Measurements from ENCODE around the gene NFYC. TPM values are rescaled to one million over a fixed set of nuclear protein-coding genes. Genes with fewer than 3 reads are reported as not detected.

NFYC gene
- total and polyA plus RNA-seq, 9 donors, result 35.7 to 66.4 (median 57.8) TPM

DNA sequence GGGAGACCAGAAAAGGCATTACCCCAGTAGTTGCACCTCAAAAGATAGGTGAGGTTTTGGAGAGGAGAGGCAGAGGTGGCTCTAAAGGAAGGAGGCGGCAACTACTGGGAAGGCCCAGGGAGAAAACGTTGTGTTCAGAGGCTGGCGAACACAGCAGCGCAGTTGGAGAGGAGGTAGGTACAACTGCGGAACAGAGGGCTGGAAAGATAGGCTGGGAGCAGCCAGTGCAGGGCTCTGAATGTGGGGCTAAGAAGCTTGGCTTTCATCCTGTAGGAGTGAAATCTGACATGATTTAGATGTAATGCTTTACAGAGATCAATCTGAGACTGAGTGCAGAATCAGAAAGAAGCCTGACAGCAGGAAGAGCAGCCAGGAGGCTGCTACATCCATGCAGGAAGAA, 39.0 kb upstream of the NFYC start:
- WGBS (ENCODE audit: insufficient coverage), result 85% methylated on average over 5 of the region's 5 CpGs
- Histone ChIP-seq H3K4me1 (ENCODE audit: control insufficient read depth, insufficient read depth, low read length) (no peaks in the 10 kb centered on the region), H3K27me3 (ENCODE audit: control insufficient read depth, insufficient read depth, low read length) (peaks cover 23% of the 10 kb centered on the region), H3K27ac (ENCODE audit: low read length) (no peak overlapping the region), H3K4me3 (ENCODE audit: low read length) (no peak overlapping the region), H3K9me3 (replicated peaks; ENCODE audit: control insufficient read depth, low read depth, low read length) (no peaks in the 10 kb centered on the region), H3K36me3 (ENCODE audit: control insufficient read depth, insufficient read depth, low read length) (no peaks in the 10 kb centered on the region)
- DNase-seq, result no peak

DNA sequence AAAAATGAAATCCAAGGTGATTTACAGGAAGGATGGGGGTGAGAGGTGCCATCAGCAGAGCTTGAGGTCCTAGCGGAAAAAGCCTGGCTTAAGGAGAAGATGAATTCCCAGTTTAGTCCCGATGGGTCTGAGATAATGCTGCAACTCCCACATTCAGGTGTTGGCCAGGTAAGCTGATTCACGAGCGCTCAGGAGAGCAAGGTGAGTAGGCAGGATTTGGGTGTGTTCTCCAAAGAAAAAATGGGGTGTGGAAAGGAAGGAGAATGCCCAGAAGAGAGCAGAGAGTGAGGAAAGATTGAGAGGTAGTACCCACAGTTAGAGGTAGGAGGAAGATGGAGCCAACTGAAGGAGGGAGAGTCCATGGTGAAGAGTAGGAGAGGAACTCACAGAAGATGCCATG, 38.5 kb upstream of the NFYC start:
- no peaks in the 10 kb centered on the region for H3K4me1 ChIP-seq (ENCODE audit: control insufficient read depth, insufficient read depth, low read length)
- no peaks in the 10 kb centered on the region for H3K36me3 ChIP-seq (ENCODE audit: control insufficient read depth, insufficient read depth, low read length)
- H3K4me3 ChIP-seq (ENCODE audit: low read length), result no peak overlapping the region
- WGBS (ENCODE audit: insufficient coverage), result 93% methylated on average over 4 of the region's 4 CpGs
- peaks cover 23% of the 10 kb centered on the region for H3K27me3 ChIP-seq (ENCODE audit: control insufficient read depth, insufficient read depth, low read length)
- H3K27ac ChIP-seq (ENCODE audit: low read length), result no peak overlapping the region
- no peaks in the 10 kb centered on the region for H3K9me3 ChIP-seq (replicated peaks; ENCODE audit: control insufficient read depth, low read depth, low read length)
- DNase-seq, result no peak

DNA sequence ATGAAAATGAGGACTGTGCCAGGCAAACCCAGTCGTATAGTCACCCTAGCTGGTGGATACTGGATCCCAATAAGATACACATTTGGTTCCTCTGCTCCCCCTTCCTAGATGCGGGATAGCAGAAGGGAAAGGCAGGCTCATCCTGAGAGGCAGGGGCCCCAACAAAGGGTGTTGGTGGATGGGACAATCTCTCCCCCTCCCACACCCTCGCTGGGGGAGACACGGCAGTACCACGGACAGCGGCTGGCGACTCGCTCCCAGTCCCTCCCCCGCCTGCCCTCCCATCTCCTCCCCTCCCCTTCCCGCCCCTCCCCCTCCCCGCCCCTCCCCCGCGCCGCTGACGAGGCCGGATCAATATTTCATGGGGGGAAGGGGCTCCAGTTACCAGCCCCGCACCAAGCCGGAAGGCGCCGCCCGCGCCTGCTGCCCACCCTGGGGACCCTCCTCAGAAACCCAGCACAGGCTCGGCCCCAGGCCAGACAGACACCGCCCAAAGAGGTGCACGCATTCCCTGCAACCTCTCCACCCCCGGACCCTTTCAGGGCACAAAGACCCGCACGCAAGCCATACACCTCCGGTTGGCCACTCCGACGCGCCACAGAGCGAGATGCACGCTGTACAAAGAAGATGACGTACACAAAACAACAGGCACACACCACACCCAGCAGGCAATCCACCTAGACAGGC, 37.5 kb upstream of the NFYC start:
- peaks cover 23% of the 10 kb centered on the region for H3K27me3 ChIP-seq (ENCODE audit: control insufficient read depth, insufficient read depth, low read length)
- H3K9me3 ChIP-seq (replicated peaks; ENCODE audit: control insufficient read depth, low read depth, low read length), result no peaks in the 10 kb centered on the region
- H3K4me1 ChIP-seq (ENCODE audit: control insufficient read depth, insufficient read depth, low read length), result no peaks in the 10 kb centered on the region
- H3K4me3 ChIP-seq (ENCODE audit: low read length), result no peak overlapping the region
- no peaks in the 10 kb centered on the region for H3K36me3 ChIP-seq (ENCODE audit: control insufficient read depth, insufficient read depth, low read length)
- 6% methylated on average over 19 of the region's 35 CpGs for WGBS (ENCODE audit: insufficient coverage)
- H3K27ac ChIP-seq (ENCODE audit: low read length), result no peak overlapping the region
- peak; percentile 14 for DNase-seq

- Histone ChIP-seq H3K27ac (ENCODE audit: low read length) (no peak overlapping the region), H3K9me3 (replicated peaks; ENCODE audit: control insufficient read depth, low read depth, low read length) (no peaks in the 10 kb centered on the region), H3K4me3 (ENCODE audit: low read length) (no peak overlapping the region), H3K4me1 (ENCODE audit: control insufficient read depth, insufficient read depth, low read length) (no peaks in the 10 kb centered on the region), H3K36me3 (ENCODE audit: control insufficient read depth, insufficient read depth, low read length) (no peaks in the 10 kb centered on the region), H3K27me3 (ENCODE audit: control insufficient read depth, insufficient read depth, low read length) (peaks cover 26% of the 10 kb centered on the region)
- no CpG with 5 or more reads among the region's 7 CpGs for WGBS (ENCODE audit: insufficient coverage)
- no peak for DNase-seq
Measured at GRCh38 chr1:40657046-40657445, 34.5 kb upstream of the NFYC start.

DNA sequence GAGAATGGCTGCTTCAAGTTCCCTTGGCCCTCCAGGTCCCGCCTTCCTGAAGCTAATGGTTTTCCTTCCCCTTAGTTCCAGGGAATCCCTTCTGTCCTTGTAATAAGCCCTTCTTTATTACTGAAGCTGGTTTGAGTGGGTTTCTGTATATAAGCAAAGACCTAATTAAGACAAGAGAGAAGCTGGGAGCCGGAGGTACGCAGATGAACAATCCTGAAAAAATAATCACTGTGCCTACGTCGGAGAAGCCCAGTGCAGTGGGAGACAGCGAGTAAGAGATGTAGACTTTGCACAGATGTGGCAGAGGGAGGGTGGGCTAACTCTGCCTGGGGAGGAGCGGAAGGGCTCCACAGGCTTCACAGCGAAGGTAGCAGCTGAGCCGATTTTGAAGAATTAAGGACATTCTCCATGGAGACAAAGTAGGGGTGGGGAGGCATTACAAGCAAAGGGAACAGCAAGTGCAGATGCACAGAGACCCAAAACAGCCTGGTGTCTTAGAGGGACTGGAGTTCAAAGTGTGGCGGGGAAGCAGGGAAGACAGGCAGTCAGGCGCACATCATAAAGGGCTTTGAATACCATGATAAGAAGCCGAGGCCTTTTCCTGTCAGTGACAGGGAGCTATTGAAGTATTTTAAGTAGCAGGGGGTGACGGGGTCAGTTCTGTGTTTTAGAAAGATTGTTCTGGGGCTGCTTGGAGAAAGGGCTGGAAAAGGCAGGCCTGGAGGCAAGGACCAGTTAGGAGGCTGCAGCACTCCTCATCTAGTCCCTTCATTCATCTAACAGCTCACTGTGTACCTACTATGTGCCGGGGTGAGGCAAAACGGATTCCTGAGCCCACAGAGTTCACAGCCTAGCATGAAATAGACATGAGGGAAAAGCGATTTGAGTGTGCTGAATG, 32.5 kb upstream of the NFYC start:
- H3K4me3 ChIP-seq (ENCODE audit: low read length), result no peak overlapping the region
- WGBS (ENCODE audit: insufficient coverage), result 36% methylated on average over 12 of the region's 16 CpGs
- H3K27ac ChIP-seq (ENCODE audit: low read length), result no peak overlapping the region
- peaks cover 11% of the 10 kb centered on the region for H3K4me1 ChIP-seq (ENCODE audit: control insufficient read depth, insufficient read depth, low read length)
- no peaks in the 10 kb centered on the region for H3K9me3 ChIP-seq (replicated peaks; ENCODE audit: control insufficient read depth, low read depth, low read length)
- H3K36me3 ChIP-seq (ENCODE audit: control insufficient read depth, insufficient read depth, low read length), result no peaks in the 10 kb centered on the region
- no peak for DNase-seq
- peaks cover 16% of the 10 kb centered on the region for H3K27me3 ChIP-seq (ENCODE audit: control insufficient read depth, insufficient read depth, low read length)

DNA sequence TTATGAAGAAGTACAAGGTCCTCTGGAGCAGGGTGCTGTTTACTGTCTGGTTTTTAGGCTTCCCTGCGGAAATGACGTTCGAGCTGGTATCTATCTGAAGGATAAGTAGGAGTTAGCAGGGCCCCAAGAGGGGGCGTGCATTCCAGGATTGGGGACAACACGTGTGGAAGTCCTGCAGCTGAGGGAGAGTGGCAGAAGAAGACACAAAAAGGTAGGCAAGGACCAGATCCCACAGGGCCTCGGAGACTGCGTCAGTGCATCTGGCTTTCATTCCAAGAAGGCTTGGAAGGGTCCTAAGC, 31.9 kb upstream of the NFYC start:
- no peak overlapping the region for H3K27ac ChIP-seq (ENCODE audit: low read length)
- 39% methylated on average over 7 of the region's 7 CpGs for WGBS (ENCODE audit: insufficient coverage)
- DNase-seq, result no peak
- H3K36me3 ChIP-seq (ENCODE audit: control insufficient read depth, insufficient read depth, low read length), result no peaks in the 10 kb centered on the region
- peaks cover 18% of the 10 kb centered on the region for H3K27me3 ChIP-seq (ENCODE audit: control insufficient read depth, insufficient read depth, low read length)
- H3K4me1 ChIP-seq (ENCODE audit: control insufficient read depth, insufficient read depth, low read length), result peaks cover 16% of the 10 kb centered on the region
- no peaks in the 10 kb centered on the region for H3K9me3 ChIP-seq (replicated peaks; ENCODE audit: control insufficient read depth, low read depth, low read length)
- no peak overlapping the region for H3K4me3 ChIP-seq (ENCODE audit: low read length)

- Histone ChIP-seq H3K4me3 (ENCODE audit: low read length) (no peak overlapping the region), H3K27me3 (ENCODE audit: control insufficient read depth, insufficient read depth, low read length) (peaks cover 19% of the 10 kb centered on the region), H3K36me3 (ENCODE audit: control insufficient read depth, insufficient read depth, low read length) (no peaks in the 10 kb centered on the region), H3K27ac (ENCODE audit: low read length) (no peak overlapping the region), H3K4me1 (ENCODE audit: control insufficient read depth, insufficient read depth, low read length) (peaks cover 27% of the 10 kb centered on the region), H3K9me3 (replicated peaks; ENCODE audit: control insufficient read depth, low read depth, low read length) (no peaks in the 10 kb centered on the region)
- DNase-seq, result no peak
- 29% methylated on average over 1 of the region's 5 CpGs for WGBS (ENCODE audit: insufficient coverage)
Measured at GRCh38 chr1:40661678-40662077, 29.8 kb upstream of the NFYC start.

DNA sequence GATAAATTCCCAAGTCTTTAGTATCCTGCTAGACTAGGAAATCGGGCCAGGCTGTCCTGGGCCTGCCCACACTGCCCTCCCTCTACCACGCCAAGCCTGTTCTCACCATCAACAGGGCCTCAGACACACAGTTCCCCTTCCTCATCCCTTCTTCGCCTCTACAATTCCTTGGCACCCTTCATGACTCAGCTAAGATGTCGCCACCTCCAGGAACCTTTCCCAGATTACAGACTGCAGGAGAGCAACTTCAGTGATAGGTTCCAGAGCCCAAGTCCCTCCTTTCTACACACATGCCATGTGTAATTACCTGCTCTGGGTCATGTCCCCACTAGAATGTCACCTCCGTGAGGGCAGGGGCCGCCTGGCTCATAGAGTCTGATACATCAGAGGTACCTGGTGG, 29.4 kb upstream of the NFYC start:
- H3K4me1 ChIP-seq (ENCODE audit: control insufficient read depth, insufficient read depth, low read length), result peaks cover 27% of the 10 kb centered on the region

DNA sequence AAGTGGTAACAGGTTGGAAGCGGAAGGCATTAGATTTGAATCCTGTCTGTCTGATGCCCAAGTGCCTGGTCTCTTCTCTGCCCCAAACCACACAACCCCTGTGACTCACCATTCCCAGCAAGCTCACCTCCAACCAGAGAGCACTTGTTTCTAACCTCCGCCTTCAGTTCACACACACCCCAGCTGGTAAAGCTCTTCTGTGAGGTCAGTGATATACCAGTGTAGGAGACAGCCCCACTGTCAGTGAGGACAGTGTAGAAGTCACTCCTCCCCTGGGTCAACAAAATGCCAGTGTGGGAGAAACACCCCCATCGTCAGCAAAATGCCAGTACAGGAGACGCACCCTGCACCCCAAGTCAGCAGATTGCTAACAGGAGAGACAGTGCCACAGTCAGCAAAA, 28.6 kb upstream of the NFYC start:
- no peak overlapping the region for H3K27ac ChIP-seq (ENCODE audit: low read length)
- H3K4me3 ChIP-seq (ENCODE audit: low read length), result no peak overlapping the region
- 68% methylated on average over 3 of the region's 4 CpGs for WGBS (ENCODE audit: insufficient coverage)
- H3K27me3 ChIP-seq (ENCODE audit: control insufficient read depth, insufficient read depth, low read length), result peaks cover 17% of the 10 kb centered on the region
- H3K36me3 ChIP-seq (ENCODE audit: control insufficient read depth, insufficient read depth, low read length), result no peaks in the 10 kb centered on the region
- DNase-seq, result no peak
- no peaks in the 10 kb centered on the region for H3K9me3 ChIP-seq (replicated peaks; ENCODE audit: control insufficient read depth, low read depth, low read length)
- H3K4me1 ChIP-seq (ENCODE audit: control insufficient read depth, insufficient read depth, low read length), result peaks cover 27% of the 10 kb centered on the region

More for the DNA sequence above, 29.4 kb upstream of the NFYC start:
- H3K36me3 ChIP-seq (ENCODE audit: control insufficient read depth, insufficient read depth, low read length), result no peaks in the 10 kb centered on the region
- WGBS (ENCODE audit: insufficient coverage), result 57% methylated on average over 6 of the region's 6 CpGs
- DNase-seq, result no peak
- peaks cover 17% of the 10 kb centered on the region for H3K27me3 ChIP-seq (ENCODE audit: control insufficient read depth, insufficient read depth, low read length)
- H3K4me3 ChIP-seq (ENCODE audit: low read length), result no peak overlapping the region
- no peak overlapping the region for H3K27ac ChIP-seq (ENCODE audit: low read length)
- H3K9me3 ChIP-seq (replicated peaks; ENCODE audit: control insufficient read depth, low read depth, low read length), result no peaks in the 10 kb centered on the region

DNA sequence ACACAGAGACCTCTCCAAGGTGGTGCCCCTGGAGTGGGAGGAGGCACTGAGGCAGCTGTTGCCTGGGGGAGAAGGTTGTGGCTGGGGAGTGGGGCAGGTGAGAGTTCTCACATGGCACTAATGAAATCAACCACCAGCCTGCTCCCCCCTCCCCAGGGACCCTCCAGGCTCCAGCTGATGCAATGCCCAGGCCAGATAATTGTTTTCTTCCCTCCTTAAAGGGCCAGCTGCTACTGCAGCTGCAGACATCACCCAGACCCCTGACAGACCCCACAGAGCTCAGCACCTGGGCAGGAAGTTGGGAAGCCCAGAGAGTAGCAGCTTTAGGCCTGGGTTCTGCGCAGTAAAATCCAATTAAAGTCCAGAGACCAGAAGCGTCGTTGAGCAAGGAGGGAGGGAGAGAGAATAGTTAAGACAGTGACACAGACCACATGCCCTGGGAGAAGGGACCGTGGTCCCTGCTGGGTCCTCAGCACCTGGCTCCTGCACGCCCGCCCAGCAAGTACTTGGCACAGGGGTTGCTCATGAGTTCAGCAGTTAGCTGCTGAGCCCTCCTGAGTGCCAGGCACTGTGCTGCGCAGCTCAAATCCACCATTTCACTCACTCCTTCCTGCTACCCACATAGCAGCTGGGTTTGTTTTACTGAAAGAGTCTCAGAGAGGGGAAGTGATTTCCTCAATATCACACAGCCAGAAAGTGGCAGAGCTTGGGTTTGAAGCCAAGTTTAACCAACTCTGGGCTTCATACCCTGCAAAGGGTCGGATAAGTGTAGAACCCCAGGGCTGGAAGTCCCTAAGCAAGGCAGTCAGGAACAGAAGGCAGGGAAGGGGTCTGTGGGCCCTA, 28.0 kb upstream of the NFYC start:
- H3K27ac ChIP-seq (ENCODE audit: low read length), result no peak overlapping the region
- H3K4me3 ChIP-seq (ENCODE audit: low read length), result no peak overlapping the region
- peak; percentile 21 for DNase-seq
- H3K9me3 ChIP-seq (replicated peaks; ENCODE audit: control insufficient read depth, low read depth, low read length), result no peaks in the 10 kb centered on the region
- peaks cover 27% of the 10 kb centered on the region for H3K4me1 ChIP-seq (ENCODE audit: control insufficient read depth, insufficient read depth, low read length)
- 17% methylated on average over 5 of the region's 8 CpGs for WGBS (ENCODE audit: insufficient coverage)
- no peaks in the 10 kb centered on the region for H3K36me3 ChIP-seq (ENCODE audit: control insufficient read depth, insufficient read depth, low read length)
- H3K27me3 ChIP-seq (ENCODE audit: control insufficient read depth, insufficient read depth, low read length), result peaks cover 17% of the 10 kb centered on the region
